RCC 7860 (cell line): ENCODE results near the gene TLNRD1.

Experiments
- DNase-seq: peaks from one replicate; pipeline ENCODE4 v3.0.0-alpha.2; 2015; ENCODE audit warnings: low spot score
- FAIRE-seq: peaks from 2 replicates; lab custom pipeline; 2012; peaks lifted over from hg19 to GRCh38; lab: Jason Lieb, UNC

TLNRD1 gene

DNA sequence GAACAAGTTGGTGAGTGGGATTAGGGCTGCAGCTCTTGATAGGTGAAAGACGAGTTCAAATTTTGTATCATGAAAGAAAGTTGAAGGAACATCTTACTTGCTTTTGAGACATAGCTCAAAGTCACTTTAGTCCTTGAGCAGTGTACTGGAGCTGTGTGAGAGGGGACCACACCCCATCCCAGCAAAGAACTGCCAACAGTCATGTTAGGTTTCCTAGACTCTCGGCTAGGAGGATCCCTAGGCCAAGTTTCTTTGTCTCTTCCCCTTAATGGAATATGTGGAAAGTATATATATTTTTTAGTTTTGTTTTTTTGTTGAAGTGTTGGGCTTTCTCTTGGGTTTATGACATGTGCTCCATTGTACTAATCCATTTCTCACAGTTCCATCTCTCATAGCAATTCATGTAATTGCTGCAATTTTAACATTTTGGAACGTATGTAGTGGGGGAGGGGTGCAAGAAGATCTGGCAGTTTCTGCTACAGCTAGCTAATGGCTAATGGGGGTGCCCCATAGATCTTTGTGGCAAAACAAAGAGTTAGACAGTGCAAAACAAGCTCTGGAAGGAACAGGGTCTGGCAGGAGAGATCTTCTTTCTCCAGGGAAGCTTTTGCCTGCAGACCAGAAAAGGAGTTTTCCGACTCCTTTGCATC lies 25.1 kb downstream of the TLNRD1 start:
- DNase-seq (no peak), FAIRE-seq (no peak)

- FAIRE-seq, result no peak
- DNase-seq, result no peak
Observed at GRCh38 chr15:81026836-81027599, 26.3 kb downstream of the TLNRD1 start.

DNA sequence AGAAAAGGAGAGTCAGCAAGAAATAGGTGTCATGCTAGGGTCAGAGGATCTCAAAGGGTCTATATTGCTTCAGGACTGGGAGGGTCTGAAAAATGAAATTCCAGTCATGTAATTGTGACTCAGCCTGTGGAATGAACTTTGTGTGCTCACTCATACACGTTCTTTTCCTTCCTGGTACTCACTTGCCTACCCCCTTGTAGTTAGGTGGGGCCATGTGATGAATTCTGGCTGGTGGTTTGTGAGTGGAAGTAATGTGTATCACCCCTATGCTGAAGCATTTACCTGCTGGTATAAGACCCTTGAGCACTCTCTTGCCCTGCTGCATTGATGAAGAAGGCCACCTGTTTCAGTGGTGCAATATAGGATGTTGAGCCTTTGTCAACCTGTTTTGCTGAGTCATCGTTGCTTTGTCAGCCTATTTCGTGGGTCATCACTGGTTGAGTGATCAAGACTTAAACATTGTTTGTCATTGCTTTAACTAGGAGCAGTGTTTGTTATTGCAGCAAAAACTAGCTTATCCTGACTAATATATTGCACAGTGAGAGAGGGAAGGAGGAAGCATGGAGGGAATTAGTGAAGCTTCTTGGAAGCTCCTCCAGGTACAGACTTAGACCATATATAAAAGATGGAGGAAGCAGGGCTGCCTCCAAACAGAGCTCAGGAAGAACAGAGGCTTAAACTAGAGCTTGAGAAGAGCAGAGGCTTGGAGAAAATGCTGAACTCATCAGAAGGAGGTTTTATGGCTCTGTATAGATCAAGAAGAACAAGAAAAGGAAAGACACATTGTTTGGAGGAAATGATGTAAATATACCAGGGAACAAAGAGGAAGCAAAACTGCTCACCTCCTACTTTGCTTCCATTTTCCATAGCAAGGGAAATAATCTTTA lies 28.9 kb downstream of the TLNRD1 start:
- DNase-seq (peak; percentile 17), FAIRE-seq (no peak)

- FAIRE-seq (no peak), DNase-seq (no peak)
Observed at GRCh38 chr15:81030301-81030750, 29.6 kb downstream of the TLNRD1 start.

DNA sequence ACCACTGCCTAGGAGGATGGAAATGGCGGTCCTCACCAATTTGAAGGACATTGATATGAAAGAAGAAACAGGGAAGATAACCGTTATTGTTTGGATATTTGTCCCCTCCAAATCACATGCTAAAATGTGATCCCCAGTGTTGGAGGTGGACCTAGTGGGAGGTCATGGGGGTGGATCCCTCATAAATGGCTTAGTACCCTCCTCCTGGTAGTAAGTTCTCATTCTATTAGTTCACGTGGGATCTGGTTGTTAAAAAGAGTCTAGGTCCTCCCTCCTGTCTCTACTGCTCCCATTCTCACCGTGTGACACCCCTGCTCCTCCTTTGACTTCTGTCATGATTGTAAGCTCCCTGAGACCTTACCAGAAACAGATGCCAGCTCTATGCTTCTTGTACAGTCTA lies 30.5 kb downstream of the TLNRD1 start:
- no peak for FAIRE-seq
- no peak for DNase-seq

DNA sequence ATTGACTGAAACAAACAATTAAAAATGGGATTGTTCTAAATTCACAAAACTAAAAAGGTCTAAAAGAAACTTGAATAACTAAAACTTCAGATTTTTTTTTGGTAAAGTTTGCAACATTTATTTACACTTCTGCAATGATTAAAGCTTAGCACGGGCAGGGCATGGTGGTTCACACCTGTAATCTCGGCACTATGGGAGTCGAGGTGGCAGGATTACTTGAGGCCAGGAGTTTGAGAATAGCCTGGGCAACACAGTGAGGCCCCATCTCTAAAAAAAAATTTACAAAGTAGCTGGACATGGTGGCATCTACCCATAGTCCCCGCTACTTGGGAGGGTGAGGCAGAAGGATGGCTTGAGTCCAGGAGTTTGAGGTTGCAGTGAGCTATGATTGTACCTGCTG lies 31.6 kb downstream of the TLNRD1 start:
- DNase-seq (no peak), FAIRE-seq (no peak)

DNA sequence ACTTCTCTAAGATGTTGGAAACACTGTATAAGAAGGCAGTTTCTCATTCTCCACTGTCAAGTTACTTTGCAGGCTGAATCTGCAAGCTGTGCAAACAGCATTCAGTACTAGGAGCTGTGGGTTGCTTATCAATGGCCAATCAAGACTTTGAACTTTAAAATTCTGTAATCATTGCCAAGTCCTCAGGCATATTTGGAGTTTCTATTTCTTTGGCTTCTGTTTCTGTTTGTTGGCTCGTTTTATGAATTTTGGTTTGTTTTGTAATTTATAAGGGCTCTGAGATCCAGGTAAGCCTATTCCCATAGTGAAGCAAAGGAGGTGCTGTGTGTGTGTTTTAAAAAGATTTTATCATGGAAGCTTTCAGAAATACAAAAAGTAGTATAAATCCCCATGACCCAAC lies 32.1 kb downstream of the TLNRD1 start:
- DNase-seq (no peak), FAIRE-seq (no peak)

DNA sequence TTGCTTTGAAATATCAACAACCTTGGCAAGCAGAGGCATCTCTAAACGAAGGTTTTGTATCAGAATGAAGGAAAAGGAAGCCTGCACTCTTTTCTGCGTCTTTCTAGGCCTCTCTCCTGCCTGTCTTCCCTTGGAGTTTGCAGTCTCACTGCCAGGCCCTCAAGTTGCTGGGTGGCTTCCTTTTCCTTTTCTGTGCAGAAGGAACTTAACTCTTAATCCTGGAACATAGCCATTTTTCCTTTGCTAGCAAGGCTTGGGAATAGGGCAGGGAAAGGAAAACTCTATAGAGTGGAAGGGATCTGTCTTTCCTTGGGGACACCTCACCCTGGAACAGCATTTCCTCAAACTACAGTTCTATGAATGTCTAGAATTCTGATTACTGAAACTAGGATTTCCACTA lies 32.8 kb downstream of the TLNRD1 start:
- DNase-seq, result no peak
- no peak for FAIRE-seq

- FAIRE-seq (no peak), DNase-seq (no peak)
Observed at GRCh38 chr15:81037952-81038743, 37.4 kb downstream of the TLNRD1 start.

DNA sequence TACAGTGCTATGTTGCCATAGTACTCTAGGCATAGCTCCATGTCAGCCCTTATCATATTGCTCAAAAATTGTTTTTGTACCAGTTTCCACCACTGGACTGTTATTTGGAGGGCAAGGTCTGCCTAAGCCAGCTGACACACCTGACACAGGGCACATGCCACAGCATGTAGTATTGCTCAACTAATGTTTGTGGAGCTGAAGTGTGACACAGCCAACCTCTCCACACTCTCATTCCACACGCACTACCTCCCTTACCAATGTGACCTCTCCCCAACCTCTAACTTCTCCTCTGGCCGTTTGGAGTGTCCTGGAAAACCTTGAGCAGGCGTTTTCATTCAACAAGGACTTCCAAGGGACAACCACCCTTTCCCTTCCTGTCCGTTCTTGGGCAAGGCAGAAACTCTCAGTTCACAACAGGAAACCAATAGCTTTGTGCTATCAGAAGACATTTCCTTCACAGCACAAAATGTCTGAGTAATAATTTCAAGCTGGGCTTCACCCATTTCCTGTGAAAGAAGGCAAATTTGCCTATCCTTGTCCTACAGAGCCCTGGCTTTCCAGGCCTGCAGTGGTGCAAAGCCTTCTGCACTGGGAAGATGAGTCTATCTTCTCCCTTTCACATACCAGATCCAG lies 38.4 kb downstream of the TLNRD1 start:
- FAIRE-seq (no peak), DNase-seq (no peak)

GRCh38 chr15:81040757-81041156 lies 40.0 kb downstream of the TLNRD1 start:
- FAIRE-seq, result no peak

GRCh38 chr15:81043281-81043934 lies 42.7 kb downstream of the TLNRD1 start:
- FAIRE-seq, result no peak

More at GRCh38 chr15:81040757-81041156, 40.0 kb downstream of the TLNRD1 start:
- DNase-seq, result no peak

DNA sequence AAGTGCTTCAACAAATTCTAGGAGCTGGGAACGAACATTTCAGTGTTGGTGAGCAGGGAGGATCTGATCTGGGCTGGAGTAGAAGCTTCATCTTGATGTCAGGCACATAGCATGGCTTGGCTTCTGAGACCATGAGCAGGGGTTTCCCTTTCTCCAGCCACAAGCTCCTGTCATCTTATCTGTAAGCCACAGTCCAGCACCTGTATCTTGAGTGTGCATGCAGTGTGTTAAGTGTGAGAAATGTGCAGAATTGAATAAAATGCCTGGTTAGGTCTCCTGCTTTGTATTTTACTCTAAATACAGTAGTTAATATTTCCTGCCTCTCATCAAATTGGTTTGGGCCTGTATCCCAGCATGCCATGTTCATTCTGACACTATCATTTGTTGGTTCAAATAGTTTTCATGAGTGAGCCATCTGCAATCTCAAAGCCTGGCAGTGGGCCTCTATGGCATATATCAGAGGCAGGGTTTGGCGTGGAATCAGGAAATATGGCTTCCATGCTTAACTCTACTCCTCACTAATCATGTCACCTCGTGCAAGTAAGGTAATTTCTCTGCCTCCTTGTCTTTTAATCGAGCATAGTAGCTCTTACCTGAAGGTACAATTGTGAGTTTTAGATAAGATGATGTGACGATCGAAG lies 43.3 kb downstream of the TLNRD1 start:
- no peak for FAIRE-seq
- DNase-seq, result no peak

More at GRCh38 chr15:81043281-81043934, 42.7 kb downstream of the TLNRD1 start:
- DNase-seq, result no peak

DNA sequence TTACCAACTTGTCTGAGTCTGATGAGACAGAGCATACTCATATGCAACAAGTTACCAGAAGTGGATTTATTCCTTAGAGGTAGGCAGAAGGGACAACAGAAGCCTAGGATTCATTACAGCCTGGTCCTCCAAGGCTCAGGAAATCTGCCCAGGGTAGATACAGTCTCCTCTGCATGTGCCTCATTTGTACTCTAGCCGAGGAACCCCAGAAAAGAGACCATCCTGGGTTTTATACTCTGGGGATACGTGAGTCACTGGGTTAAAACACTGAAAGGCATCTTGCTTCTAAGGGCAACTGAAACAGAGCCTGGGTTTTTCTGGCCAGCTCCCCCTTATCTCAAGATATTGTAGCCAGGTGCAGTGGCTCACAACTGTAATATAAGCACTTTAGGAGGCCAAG lies 45.6 kb downstream of the TLNRD1 start:
- FAIRE-seq, result no peak
- no peak for DNase-seq

DNA sequence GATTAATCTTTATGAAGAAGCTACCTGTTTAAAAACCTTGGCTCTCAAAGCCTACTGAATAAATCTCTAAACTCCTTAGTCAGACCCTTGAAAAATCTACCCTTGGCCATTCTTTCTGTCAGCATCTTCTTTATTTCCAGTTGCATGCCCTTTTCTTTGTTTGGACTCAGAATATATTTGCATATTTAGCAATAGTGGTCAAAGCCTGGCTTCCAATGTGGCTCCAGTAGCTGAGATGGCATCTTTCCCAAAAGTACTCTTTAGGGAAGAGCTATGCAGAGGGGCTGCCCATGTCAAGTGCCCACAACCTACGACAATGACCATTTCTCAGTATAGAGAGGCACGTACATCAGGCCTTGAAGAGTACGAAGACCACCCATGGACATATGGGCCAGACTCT lies 47.2 kb downstream of the TLNRD1 start:
- DNase-seq, result no peak
- FAIRE-seq, result no peak

DNA sequence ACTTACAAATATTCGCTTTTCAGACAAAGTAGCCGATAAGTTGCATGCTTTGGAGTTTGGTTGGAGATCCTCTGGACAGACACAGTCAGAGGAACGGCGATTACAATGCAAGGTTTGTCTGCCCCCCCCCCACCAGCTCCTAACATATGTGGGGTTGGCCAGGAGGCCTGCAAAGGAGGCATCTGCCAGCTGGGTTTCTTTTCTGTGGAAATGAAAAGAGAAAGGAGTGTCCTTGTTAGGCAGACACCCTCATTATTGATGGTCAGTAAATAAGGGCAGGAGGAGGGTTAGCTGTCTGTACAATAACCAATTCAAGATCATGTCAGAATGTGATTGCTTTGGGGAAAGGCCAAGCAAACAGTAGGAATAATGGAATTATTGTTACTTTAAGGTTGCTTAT lies 49.1 kb downstream of the TLNRD1 start:
- FAIRE-seq, result no peak

DNA sequence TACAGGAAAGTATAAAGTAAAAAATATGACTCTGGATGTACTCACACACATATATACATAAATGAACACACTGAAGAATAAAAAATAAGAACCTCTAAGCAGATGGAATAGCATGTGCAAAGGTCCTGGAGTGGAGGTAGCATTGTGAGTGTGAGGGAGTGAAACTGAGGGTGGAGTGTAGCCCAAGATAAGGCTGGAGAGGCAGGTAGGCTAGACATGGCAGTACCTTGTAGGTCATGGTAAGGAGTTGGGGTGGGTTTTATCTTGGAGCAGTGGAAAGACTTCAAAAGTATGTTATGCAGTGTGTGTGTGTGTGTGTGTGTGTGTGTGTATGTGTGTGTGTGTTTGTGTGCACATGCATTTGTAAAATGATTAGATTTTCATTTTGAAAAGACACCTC lies 49.5 kb downstream of the TLNRD1 start:
- no peak for FAIRE-seq
- DNase-seq, result no peak

More for the DNA sequence above, 49.1 kb downstream of the TLNRD1 start:
- no peak for DNase-seq

DNA sequence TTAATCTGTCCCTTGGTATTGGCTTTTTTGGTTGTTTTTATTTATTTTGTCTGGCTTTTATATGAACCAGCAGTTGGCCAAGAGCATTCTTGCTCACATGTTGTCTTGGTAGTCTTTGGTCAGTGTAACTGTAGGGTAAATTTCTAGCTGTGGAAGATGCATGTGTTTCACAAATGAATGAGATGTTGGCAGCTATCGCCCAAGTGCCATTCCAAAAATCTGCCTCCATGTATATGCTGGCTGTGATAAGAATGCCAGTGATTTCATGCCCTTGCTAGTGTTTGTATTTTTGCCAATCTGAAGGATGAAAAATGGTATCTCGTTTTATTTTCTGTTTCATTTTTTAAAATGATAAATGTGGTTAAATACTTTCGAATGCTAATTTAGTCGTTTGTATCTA lies 50.1 kb downstream of the TLNRD1 start:
- no peak for FAIRE-seq
- no peak for DNase-seq

DNA sequence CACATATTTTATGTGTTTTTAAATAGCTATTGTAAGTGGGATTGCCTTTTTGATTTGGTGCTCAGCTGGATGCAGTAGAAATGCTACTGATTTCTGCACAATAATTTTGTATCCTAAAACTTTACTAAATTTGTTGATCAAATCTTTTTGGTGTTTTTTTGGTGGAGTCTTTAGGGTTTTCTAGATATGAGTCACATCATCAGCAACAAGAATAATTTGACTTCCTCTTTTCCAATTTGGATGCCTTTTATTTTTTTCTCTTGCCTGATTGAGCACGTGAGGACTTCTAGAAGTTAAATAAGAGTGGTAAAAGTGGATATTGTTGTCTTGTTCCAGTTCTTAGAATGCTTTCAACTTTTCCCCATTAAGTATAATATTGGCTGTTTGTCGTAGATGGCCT lies 51.3 kb downstream of the TLNRD1 start:
- FAIRE-seq, result no peak

More for the DNA sequence above, 51.3 kb downstream of the TLNRD1 start:
- no peak for DNase-seq
